HepG2 (cell line): ENCODE measurements around the gene RAB24. TPM values are rescaled to one million over a fixed set of nuclear protein-coding genes. Genes with fewer than 3 reads are reported as not detected.

Experiments
- ATAC-seq: fragments of 200-7000 bp; cut with Tn5 transposase; 3 replicates; pipeline ENCODE4 v1.9.1; 2020; ENCODE audit warnings: mild to moderate bottlenecking, moderate library complexity
- BruUV-seq: library from RNA; stranded (reverse); fragments of 400-500 nt; replicated peaks from 2 replicates; lab custom pipeline; 2021; lab: Mats Ljungman, UMichigan
- CTCF ChIA-PET: fragments of 300-600 bp; formaldehyde crosslinking; extraction: SDS; loops from one replicate; lab custom pipeline; 2021; ENCODE audit warnings: low total read pairs, inconsistent platforms, low intra/inter-chr PET ratio; lab: Yijun Ruan, JAX
- POLR2A ChIA-PET: fragments of 350-600 bp; sonication (Branson Sonifier 250); formaldehyde crosslinking; loops from one replicate; lab custom pipeline; 2020; ENCODE audit warnings: antibody characterized with exemption, inconsistent platforms; lab: Yijun Ruan, JAX
- DNase-seq: peaks from one replicate; pipeline ENCODE4 v3.0.0-alpha.2; 2015; ENCODE audit warnings: low spot score
- FAIRE-seq: peaks from 3 replicates; lab custom pipeline; 2011; peaks lifted over from hg19 to GRCh38; lab: Jason Lieb, UNC
- H2AFZ ChIP-seq: one replicate; pipeline ENCODE4 v1.6.1; 2011; ENCODE audit warnings: low read length, inconsistent platforms
- H3K27ac ChIP-seq: fragments of 300-600 bp; 3 replicates; pipeline ENCODE4 v1.8.0; 2011; ENCODE audit warnings: mixed run types, mild to moderate bottlenecking, mixed read lengths, low read length, inconsistent platforms; ENCODE audit not compliant: insufficient read depth; ENCODE audit errors: extremely low read length
- H3K27me3 ChIP-seq, 2 experiments: fragments of 200-600 bp in 1 of 2; 2 replicates in 1 of 2; 3 replicates in 1 of 2; pipeline versions ENCODE4 v1.6.0 to v1.8.0; 2011; ENCODE audit warnings: low read length in 2 of 2, mild to moderate bottlenecking in 2 of 2, moderate library complexity in 2 of 2, inconsistent platforms in 1 of 2; ENCODE audit not compliant: insufficient read depth in 2 of 2, control insufficient read depth in 1 of 2
- H3K36me3 ChIP-seq, 2 experiments: fragments of 200-600 bp in 1 of 2; replicated peaks in 1 of 2; 2 replicates in 1 of 2; 3 replicates in 1 of 2; pipeline versions ENCODE4 v1.5.1 to v1.8.0; 2011; ENCODE audit warnings: low read length in 2 of 2, inconsistent platforms in 1 of 2; ENCODE audit not compliant: insufficient read depth in 2 of 2, control insufficient read depth in 1 of 2
- H3K4me1 ChIP-seq: 2 replicates; pipeline ENCODE4 v1.5.1; 2012; ENCODE audit warnings: low read length, inconsistent platforms; ENCODE audit not compliant: insufficient read depth
- H3K4me2 ChIP-seq: 2 replicates; pipeline ENCODE4 v1.6.0; 2011; ENCODE audit warnings: low read depth, low read length, inconsistent platforms
- H3K4me3 ChIP-seq, 3 experiments: fragments of 200-600 bp in 1 of 3; sonication (generic), shearing (Covaris generic) in 1 of 3; replicated peaks in 1 of 3; 2 replicates each; pipeline ENCODE4 v1.5.1; 2011 to 2016; ENCODE audit warnings: low read length in 3 of 3, inconsistent platforms in 2 of 3, low read depth in 2 of 3, mild to moderate bottlenecking in 2 of 3, control low read depth in 1 of 3, mixed read lengths in 1 of 3; ENCODE audit not compliant: insufficient read depth in 1 of 3
- H3K79me2 ChIP-seq: one replicate; pipeline ENCODE4 v1.6.1; 2011; ENCODE audit warnings: low read length, inconsistent platforms; ENCODE audit not compliant: insufficient read depth
- H3K9ac ChIP-seq: 2 replicates; pipeline ENCODE4 v1.6.0; 2011; ENCODE audit warnings: mild to moderate bottlenecking, low read depth, low read length, inconsistent platforms; ENCODE audit not compliant: insufficient read depth
- H3K9me3 ChIP-seq: 2 replicates; pipeline ENCODE4 v1.5.1; 2012; ENCODE audit warnings: mild to moderate bottlenecking, low read length
- H4K20me1 ChIP-seq: 2 replicates; pipeline ENCODE4 v1.6.0; 2011; ENCODE audit warnings: inconsistent platforms, mild to moderate bottlenecking, low read length, moderate library complexity; ENCODE audit not compliant: insufficient read depth
- CEBPB ChIP-seq: IDR thresholded peaks from 2 replicates; pipeline ENCODE4 v1.6.1; 2011; ENCODE audit warnings: low read depth, low read length, improper control_type of control experiment, borderline replicate concordance
- FOSL1 ChIP-seq: sonication (generic); formaldehyde crosslinking; IDR thresholded peaks from 2 replicates; pipeline ENCODE4 v1.9.0; 2021; ENCODE audit warnings: missing genetic modification reagents, borderline replicate concordance
- HOXA7 ChIP-seq: sonication (generic); formaldehyde crosslinking; IDR thresholded peaks from 2 replicates; pipeline ENCODE4 v1.8.1; 2022; ENCODE audit warnings: mild to moderate bottlenecking, missing genetic modification reagents, moderate library complexity
- MATR3 ChIP-seq: sonication (generic); formaldehyde crosslinking; IDR thresholded peaks from 2 replicates; pipeline ENCODE4 v1.4.0; 2020; ENCODE audit warnings: missing genetic modification reagents
- SOX13 ChIP-seq, 3 experiments: fragments of 450-650 bp in 1 of 3; sonication (generic) in 1 of 3; formaldehyde crosslinking in 1 of 3; IDR thresholded peaks in 2 of 3; conservative IDR thresholded peaks in 1 of 3; 2 replicates each; pipeline versions ENCODE4 v1.5.0 to v1.6.1; 2016 to 2020; ENCODE audit warnings: antibody characterized with exemption in 1 of 3, mild to moderate bottlenecking in 1 of 3, missing compliant biosample characterization in 1 of 3, missing genetic modification reagents in 1 of 3, moderate library complexity in 1 of 3
- SP2 ChIP-seq: sonication (generic); formaldehyde crosslinking; IDR thresholded peaks from 2 replicates; pipeline ENCODE4 v1.5.1; 2020; ENCODE audit warnings: mild to moderate bottlenecking, missing genetic modification reagents
- ZNF33A ChIP-seq: sonication (generic); formaldehyde crosslinking; IDR thresholded peaks from 2 replicates; pipeline ENCODE4 v1.5.1; 2020; ENCODE audit warnings: missing genetic modification reagents, mild to moderate bottlenecking, moderate library complexity, borderline replicate concordance
- ZNF788 ChIP-seq: sonication (generic); formaldehyde crosslinking; IDR thresholded peaks from 2 replicates; pipeline ENCODE4 v1.5.0; 2020; ENCODE audit warnings: mild to moderate bottlenecking, missing genetic modification reagents, borderline replicate concordance
- WGBS: methylation state at CpG from one replicate; pipeline ENCODE4 v1.1.6; 2017; ENCODE audit warnings: low lambda C conversion rate; 5-methylcytosine and 5-hydroxymethylcytosine counted together
- in situ Hi-C: cut with HindIII; loops from 2 replicates; pipeline ENCODE4 v1.10.0; 2017; ENCODE audit warnings: low pct_unique_long_range_greater_than_20kb; ENCODE audit not compliant: extremely low pct_ligation_motif_present
- intact Hi-C: fragments of 100-400 bp; cut with micrococcal nuclease; formaldehyde crosslinking; loops from one replicate; pipeline ENCODE4 v1.10.0; 2022; ENCODE audit not compliant: unreplicated experiment
- polyA plus RNA-seq, 8 experiments: library from polyadenylated mRNA; depleted of rRNA in 3 of 8; stranded (reverse) in 7 of 8; unstranded in 1 of 8; fragments of >200 nt; fragmentation: Illumina TruSeq in 4 of 8; extraction: Trizol in 4 of 8; gene quantifications; 2 replicates each; pipeline versions ENCODE4 v1.2.1 to v1.2.3, GENCODE V29; 2011 to 2016; ENCODE audit warnings: low read depth in 4 of 8, missing spikeins in 1 of 8, mixed read lengths in 1 of 8; ENCODE audit not compliant: insufficient read depth in 1 of 8
- total RNA-seq, 5 experiments: library from RNA; depleted of rRNA; stranded (reverse); fragments of >200 nt; fragmentation: Illumina TruSeq; extraction: Trizol; gene quantifications; 2 replicates each; pipeline ENCODE4 v1.2.3, GENCODE V29; 2016; ENCODE audit warnings: low read depth in 1 of 5
- TF ChIP-seq, protein P1 (sequence below): sonication (generic); formaldehyde crosslinking; IDR thresholded peaks from 2 replicates; pipeline ENCODE4 v1.4.0; 2020; ENCODE audit warnings: missing genetic modification reagents, borderline replicate concordance
- TF ChIP-seq, protein P2 (sequence below), 2 experiments: IDR thresholded peaks; 2 replicates each; pipeline ENCODE4 v1.6.1; 2011 to 2012; ENCODE audit warnings: low read length in 2 of 2, borderline replicate concordance in 1 of 2, low read depth in 1 of 2, mild to moderate bottlenecking in 1 of 2, moderate library complexity in 1 of 2

Gene RAB24
- total and polyA plus RNA-seq, 2 of the 13 experiments (the other 11 are each of a cell fraction or from before 2014, with no cell fraction given): 22.9 to 63.7 TPM

DNA sequence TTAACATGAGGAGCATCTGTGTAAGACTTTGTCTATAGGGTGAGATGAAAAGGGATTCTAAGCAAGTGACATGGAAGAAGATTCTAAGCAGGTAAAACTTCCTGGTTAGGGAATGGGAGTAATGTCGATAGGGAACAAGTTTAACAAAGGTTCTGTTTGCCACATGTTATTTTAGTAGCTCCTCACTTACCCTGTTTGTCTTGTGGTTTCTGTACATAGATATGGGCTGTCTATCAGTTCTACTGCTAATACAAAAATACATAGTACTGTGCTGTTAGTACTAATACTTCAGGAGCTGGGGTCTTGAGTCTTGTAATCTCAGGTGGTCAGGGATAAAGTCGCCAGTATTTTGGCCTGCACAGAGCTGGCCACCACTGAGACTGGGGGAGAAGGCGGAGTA is 32.9 kb downstream of the RAB24 start:
- Histone ChIP-seq H3K9me3 (no peaks in the 10 kb centered on the region), H3K9ac (no peak overlapping the region), H2AFZ (no peak overlapping the region), H4K20me1 (no peaks in the 10 kb centered on the region), H3K27me3 (peaks cover 0 to 4% of the 10 kb centered on the region in 2 experiments; a peak in 2 of 5 replicates), H3K27ac (no peak overlapping the region), H3K36me3 (no peaks in the 10 kb centered on the region), H3K4me1 (no peaks in the 10 kb centered on the region), H3K4me2 (no peak overlapping the region), H3K79me2 (no peaks in the 10 kb centered on the region), H3K4me3 (no peak overlapping the region)
- DNase-seq: no peak
- 25% methylated on average over 3 of the region's 3 CpGs for WGBS
- no TSS peak for BruUV-seq
- TF ChIP-seq, protein P1, sequence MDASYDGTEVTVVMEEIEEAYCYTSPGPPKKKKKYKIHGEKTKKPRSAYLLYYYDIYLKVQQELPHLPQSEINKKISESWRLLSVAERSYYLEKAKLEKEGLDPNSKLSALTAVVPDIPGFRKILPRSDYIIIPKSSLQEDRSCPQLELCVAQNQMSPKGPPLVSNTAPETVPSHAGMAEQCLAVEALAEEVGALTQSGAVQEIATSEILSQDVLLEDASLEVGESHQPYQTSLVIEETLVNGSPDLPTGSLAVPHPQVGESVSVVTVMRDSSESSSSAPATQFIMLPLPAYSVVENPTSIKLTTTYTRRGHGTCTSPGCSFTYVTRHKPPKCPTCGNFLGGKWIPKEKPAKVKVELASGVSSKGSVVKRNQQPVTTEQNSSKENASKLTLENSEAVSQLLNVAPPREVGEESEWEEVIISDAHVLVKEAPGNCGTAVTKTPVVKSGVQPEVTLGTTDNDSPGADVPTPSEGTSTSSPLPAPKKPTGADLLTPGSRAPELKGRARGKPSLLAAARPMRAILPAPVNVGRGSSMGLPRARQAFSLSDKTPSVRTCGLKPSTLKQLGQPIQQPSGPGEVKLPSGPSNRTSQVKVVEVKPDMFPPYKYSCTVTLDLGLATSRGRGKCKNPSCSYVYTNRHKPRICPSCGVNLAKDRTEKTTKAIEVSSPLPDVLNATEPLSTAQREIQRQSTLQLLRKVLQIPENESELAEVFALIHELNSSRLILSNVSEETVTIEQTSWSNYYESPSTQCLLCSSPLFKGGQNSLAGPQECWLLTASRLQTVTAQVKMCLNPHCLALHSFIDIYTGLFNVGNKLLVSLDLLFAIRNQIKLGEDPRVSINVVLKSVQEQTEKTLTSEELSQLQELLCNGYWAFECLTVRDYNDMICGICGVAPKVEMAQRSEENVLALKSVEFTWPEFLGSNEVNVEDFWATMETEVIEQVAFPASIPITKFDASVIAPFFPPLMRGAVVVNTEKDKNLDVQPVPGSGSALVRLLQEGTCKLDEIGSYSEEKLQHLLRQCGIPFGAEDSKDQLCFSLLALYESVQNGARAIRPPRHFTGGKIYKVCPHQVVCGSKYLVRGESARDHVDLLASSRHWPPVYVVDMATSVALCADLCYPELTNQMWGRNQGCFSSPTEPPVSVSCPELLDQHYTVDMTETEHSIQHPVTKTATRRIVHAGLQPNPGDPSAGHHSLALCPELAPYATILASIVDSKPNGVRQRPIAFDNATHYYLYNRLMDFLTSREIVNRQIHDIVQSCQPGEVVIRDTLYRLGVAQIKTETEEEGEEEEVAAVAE (CRISPR knock-in tag): no peak
- TF ChIP-seq CEBPB: no peak
- ATAC-seq: no peak
- FAIRE-seq: no peak
- ChIA-PET CTCF (no interaction called here), POLR2A (no interaction called here)
- in situ Hi-C loops (no loop called here), intact Hi-C loops (no loop called here)

DNA sequence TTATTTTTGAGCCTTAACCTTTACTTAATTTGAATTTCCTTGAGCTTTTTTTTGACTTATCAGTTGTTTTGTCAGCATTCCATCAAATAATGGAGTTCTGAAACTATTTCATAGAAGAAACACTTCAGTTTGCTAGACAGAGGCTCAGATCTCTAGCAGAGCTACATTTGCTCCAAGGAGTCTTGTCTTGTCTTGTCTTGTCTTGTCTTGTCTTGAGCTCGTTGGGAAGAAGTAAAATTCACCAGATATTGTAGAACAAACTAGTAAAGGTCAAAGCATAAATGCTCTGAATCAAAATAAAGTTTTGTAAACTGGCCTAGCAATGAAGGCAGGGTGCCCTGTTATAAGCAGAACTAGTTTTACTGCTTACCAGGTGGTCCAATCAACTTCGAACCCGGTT is 33.5 kb downstream of the RAB24 start:
- DNase-seq: no peak
- no peaks in the 10 kb centered on the region for H3K4me1 ChIP-seq
- no peak overlapping the region for H3K27ac ChIP-seq
- BruUV-seq: no TSS peak
- H3K9ac ChIP-seq: no peak overlapping the region
- no peaks in the 10 kb centered on the region for H4K20me1 ChIP-seq
- H3K36me3 ChIP-seq: no peaks in the 10 kb centered on the region
- intact Hi-C loops (no loop called here), in situ Hi-C loops (no loop called here)
- CTCF ChIA-PET: no interaction called here
- H3K27me3 ChIP-seq: peaks cover 0 to 4% of the 10 kb centered on the region in 2 experiments; a peak in 2 of 5 replicates
- ATAC-seq: no peak
- WGBS: 2% methylated on average over 3 of the region's 3 CpGs
- no peak overlapping the region for H3K4me2 ChIP-seq
- H2AFZ ChIP-seq: no peak overlapping the region
- POLR2A ChIA-PET: no interaction called here
- H3K4me3 ChIP-seq: no peak overlapping the region
- no peak for FAIRE-seq
- H3K9me3 ChIP-seq: no peaks in the 10 kb centered on the region
- no peaks in the 10 kb centered on the region for H3K79me2 ChIP-seq
- TF ChIP-seq FOSL1 (CRISPR knock-in tag): no peak
- TF ChIP-seq HOXA7: no peak
- TF ChIP-seq, protein P2, sequence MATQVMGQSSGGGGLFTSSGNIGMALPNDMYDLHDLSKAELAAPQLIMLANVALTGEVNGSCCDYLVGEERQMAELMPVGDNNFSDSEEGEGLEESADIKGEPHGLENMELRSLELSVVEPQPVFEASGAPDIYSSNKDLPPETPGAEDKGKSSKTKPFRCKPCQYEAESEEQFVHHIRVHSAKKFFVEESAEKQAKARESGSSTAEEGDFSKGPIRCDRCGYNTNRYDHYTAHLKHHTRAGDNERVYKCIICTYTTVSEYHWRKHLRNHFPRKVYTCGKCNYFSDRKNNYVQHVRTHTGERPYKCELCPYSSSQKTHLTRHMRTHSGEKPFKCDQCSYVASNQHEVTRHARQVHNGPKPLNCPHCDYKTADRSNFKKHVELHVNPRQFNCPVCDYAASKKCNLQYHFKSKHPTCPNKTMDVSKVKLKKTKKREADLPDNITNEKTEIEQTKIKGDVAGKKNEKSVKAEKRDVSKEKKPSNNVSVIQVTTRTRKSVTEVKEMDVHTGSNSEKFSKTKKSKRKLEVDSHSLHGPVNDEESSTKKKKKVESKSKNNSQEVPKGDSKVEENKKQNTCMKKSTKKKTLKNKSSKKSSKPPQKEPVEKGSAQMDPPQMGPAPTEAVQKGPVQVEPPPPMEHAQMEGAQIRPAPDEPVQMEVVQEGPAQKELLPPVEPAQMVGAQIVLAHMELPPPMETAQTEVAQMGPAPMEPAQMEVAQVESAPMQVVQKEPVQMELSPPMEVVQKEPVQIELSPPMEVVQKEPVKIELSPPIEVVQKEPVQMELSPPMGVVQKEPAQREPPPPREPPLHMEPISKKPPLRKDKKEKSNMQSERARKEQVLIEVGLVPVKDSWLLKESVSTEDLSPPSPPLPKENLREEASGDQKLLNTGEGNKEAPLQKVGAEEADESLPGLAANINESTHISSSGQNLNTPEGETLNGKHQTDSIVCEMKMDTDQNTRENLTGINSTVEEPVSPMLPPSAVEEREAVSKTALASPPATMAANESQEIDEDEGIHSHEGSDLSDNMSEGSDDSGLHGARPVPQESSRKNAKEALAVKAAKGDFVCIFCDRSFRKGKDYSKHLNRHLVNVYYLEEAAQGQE (IDR thresholded peaks at IDR 0.05; ENCODE audit: borderline replicate concordance in 1 of 2, low read depth in 1 of 2, low read length in 2 of 2): no peak
- no peak for TF ChIP-seq SP2 (CRISPR knock-in tag)
- TF ChIP-seq ZNF33A (CRISPR knock-in tag): no peak
- no peak for TF ChIP-seq SOX13 (IDR thresholded peaks at IDR 0.05)
- no peak for TF ChIP-seq SOX13 (CRISPR knock-in tag; conservative IDR thresholded peaks at IDR 0.05 in 1 of 2, IDR thresholded peaks at IDR 0.05 in 1 of 2)
- TF ChIP-seq MATR3: no peak
- no peak for TF ChIP-seq ZNF788 (CRISPR knock-in tag)
